ENCODE data around the gene ECHDC3.

- TF ChIP-seq BRCA1 (IDR thresholded peaks at IDR 0.05; ENCODE audit: low read depth, low read length), result no peak
- no peak for TF ChIP-seq CBX8 (IDR thresholded peaks at IDR 0.05; ENCODE audit: borderline replicate concordance, low read depth, low read length)
- no peak for TF ChIP-seq KDM5A (IDR thresholded peaks at IDR 0.05; ENCODE audit: low read length)
- TF ChIP-seq POLR2A (IDR thresholded peaks at IDR 0.05; ENCODE audit: control extremely low read depth in 1 of 2, low read depth in 2 of 2, low read length in 2 of 2), result no peak
- TF ChIP-seq CTCF (IDR thresholded peaks at IDR 0.05; ENCODE audit: control extremely low read depth in 1 of 3, insufficient read depth in 1 of 3, low read depth in 1 of 3, low read length in 3 of 3), result no peak
- TF ChIP-seq EP300 (IDR thresholded peaks at IDR 0.05; ENCODE audit: borderline replicate concordance in 1 of 2, low read depth in 2 of 2, low read length in 2 of 2), result no peak
Measured at GRCh38 chr10:11714750-11715365, 27.3 kb upstream of the ECHDC3 start.

Data from H1 (cell line).